H9 (cell line): Measurements from ENCODE around the gene P2RX7. TPM values are rescaled to one million over a fixed set of nuclear protein-coding genes. Genes with fewer than 3 reads are reported as not detected.

ENCODE experiments used
- DNase-seq: peaks from one replicate; pipeline ENCODE4 v3.0.0-alpha.2; 2017
- H2AFZ ChIP-seq: one replicate; pipeline ENCODE4 v1.6.1; 2013; ENCODE audit warnings: mild to moderate bottlenecking, low read length, control low read depth, moderate library complexity
- H2AK5ac ChIP-seq: 2 replicates; pipeline ENCODE4 v1.6.1; 2013; ENCODE audit warnings: low read length, control low read depth, mixed read lengths; ENCODE audit not compliant: insufficient read length
- H2BK120ac ChIP-seq: one replicate; pipeline ENCODE4 v1.6.1; 2013; ENCODE audit warnings: low read depth, mild to moderate bottlenecking, low read length, control low read depth, inconsistent platforms; ENCODE audit not compliant: poor library complexity, severe bottlenecking
- H2BK12ac ChIP-seq: 2 replicates; pipeline ENCODE4 v1.6.1; 2013; ENCODE audit warnings: low read length, control low read depth, mixed read lengths, low read depth; ENCODE audit not compliant: insufficient read length
- H2BK15ac ChIP-seq: 2 replicates; pipeline ENCODE4 v1.6.1; 2013; ENCODE audit warnings: low read depth, low read length, control low read depth
- H2BK20ac ChIP-seq: one replicate; pipeline ENCODE4 v1.6.1; 2013; ENCODE audit warnings: low read depth, mild to moderate bottlenecking, low read length, control low read depth, inconsistent platforms; ENCODE audit not compliant: poor library complexity, severe bottlenecking
- H2BK5ac ChIP-seq: 2 replicates; pipeline ENCODE4 v1.6.1; 2013; ENCODE audit warnings: low read length, control low read depth, mixed read lengths; ENCODE audit not compliant: insufficient read length
- H3K14ac ChIP-seq: 2 replicates; pipeline ENCODE4 v1.6.1; 2013; ENCODE audit warnings: low read length, control low read depth; ENCODE audit not compliant: insufficient read depth
- H3K18ac ChIP-seq: 2 replicates; pipeline ENCODE4 v1.6.1; 2013; ENCODE audit warnings: low read depth, mild to moderate bottlenecking, mixed read lengths, low read length, control low read depth; ENCODE audit not compliant: insufficient read length
- H3K23ac ChIP-seq: 2 replicates; pipeline ENCODE4 v1.6.1; 2013; ENCODE audit warnings: low read length, control low read depth, mixed read lengths, low read depth; ENCODE audit not compliant: insufficient read length
- H3K23me2 ChIP-seq: 2 replicates; pipeline ENCODE4 v1.6.1; 2013; ENCODE audit warnings: low read depth, mild to moderate bottlenecking, mixed read lengths, low read length, control low read depth; ENCODE audit not compliant: insufficient read length, poor library complexity, severe bottlenecking
- H3K27ac ChIP-seq: 2 replicates; pipeline ENCODE4 v1.5.1; 2013; ENCODE audit warnings: low read length, control low read depth, mixed read lengths, low read depth; ENCODE audit not compliant: insufficient read length
- H3K27me3 ChIP-seq: 2 replicates; pipeline ENCODE4 v1.6.1; 2013; ENCODE audit warnings: low read length, control low read depth, inconsistent platforms; ENCODE audit not compliant: insufficient read depth
- H3K4ac ChIP-seq: 2 replicates; pipeline ENCODE4 v1.6.1; 2013; ENCODE audit warnings: low read depth, mild to moderate bottlenecking, control low read depth, inconsistent platforms, low read length, moderate library complexity
- H3K4me1 ChIP-seq: 2 replicates; pipeline ENCODE4 v1.6.1; 2013; ENCODE audit warnings: low read length, control low read depth, inconsistent platforms; ENCODE audit not compliant: insufficient read depth
- H3K4me2 ChIP-seq: 2 replicates; pipeline ENCODE4 v1.6.1; 2013; ENCODE audit warnings: low read length, control low read depth, mixed read lengths; ENCODE audit not compliant: insufficient read length, insufficient read depth
- H3K56ac ChIP-seq: 2 replicates; pipeline ENCODE4 v1.6.1; 2013; ENCODE audit warnings: low read depth, mild to moderate bottlenecking, mixed read lengths, low read length, control low read depth; ENCODE audit not compliant: insufficient read length
- H3K79me1 ChIP-seq: 2 replicates; pipeline ENCODE4 v1.6.1; 2013; ENCODE audit warnings: low read depth, mild to moderate bottlenecking, moderate library complexity, low read length, control low read depth, inconsistent platforms; ENCODE audit not compliant: insufficient read depth, poor library complexity, severe bottlenecking
- H3K79me2 ChIP-seq: 2 replicates; pipeline ENCODE4 v1.6.1; 2013; ENCODE audit warnings: low read length, control low read depth, inconsistent platforms; ENCODE audit not compliant: insufficient read depth
- H3K9ac ChIP-seq: 2 replicates; pipeline ENCODE4 v1.6.1; 2013; ENCODE audit warnings: low read length, control low read depth, mixed read lengths; ENCODE audit not compliant: insufficient read length; ENCODE audit errors: extremely low read depth
- H3K9me3 ChIP-seq: one replicate; pipeline ENCODE4 v1.6.1; 2013; ENCODE audit warnings: low read depth, low read length, inconsistent platforms; ENCODE audit not compliant: control insufficient read depth
- H3T11ph ChIP-seq: one replicate; pipeline ENCODE4 v1.6.1; 2013; ENCODE audit warnings: mild to moderate bottlenecking, low read length, control low read depth, inconsistent platforms
- H4K20me1 ChIP-seq: one replicate; pipeline ENCODE4 v1.6.1; 2013; ENCODE audit not compliant: control insufficient read depth, insufficient read length, insufficient read depth
- H4K5ac ChIP-seq: 2 replicates; pipeline ENCODE4 v1.6.1; 2013; ENCODE audit warnings: low read depth, mild to moderate bottlenecking, mixed read lengths, low read length, control low read depth; ENCODE audit not compliant: insufficient read length
- H4K8ac ChIP-seq: replicated peaks from 2 replicates; pipeline ENCODE4 v1.6.1; 2013; ENCODE audit warnings: low read length, control low read depth, mixed read lengths, low read depth; ENCODE audit not compliant: insufficient read length
- H4K91ac ChIP-seq: 2 replicates; pipeline ENCODE4 v1.6.1; 2013; ENCODE audit warnings: low read depth, mild to moderate bottlenecking, moderate library complexity, mixed read lengths, low read length, control low read depth; ENCODE audit not compliant: insufficient read length
- H3K27ac Mint-ChIP-seq, 3 experiments: 2 replicates in 2 of 3; 3 replicates in 1 of 3; pipeline ENCODE4 v1.8.0; 2020 to 2021; ENCODE audit warnings: mixed read lengths in 3 of 3, mild to moderate bottlenecking in 1 of 3, moderate library complexity in 1 of 3
- H3K27me3 Mint-ChIP-seq: 2 replicates; pipeline ENCODE4 v1.8.0; 2021; ENCODE audit warnings: low read depth, mild to moderate bottlenecking, moderate library complexity, mixed read lengths
- H3K36me3 Mint-ChIP-seq, 3 experiments: 2 replicates in 2 of 3; 3 replicates in 1 of 3; pipeline ENCODE4 v1.8.0; 2020 to 2021; ENCODE audit warnings: low read depth in 3 of 3, mixed read lengths in 3 of 3; ENCODE audit not compliant: insufficient read depth in 1 of 3
- H3K4me1 Mint-ChIP-seq, 2 experiments: 2 replicates each; pipeline ENCODE4 v1.8.0; 2020; ENCODE audit warnings: mixed read lengths in 2 of 2
- H3K4me3 Mint-ChIP-seq, 2 experiments: 2 replicates in 1 of 2; 3 replicates in 1 of 2; pipeline ENCODE4 v1.8.0; 2020 to 2021; ENCODE audit warnings: mild to moderate bottlenecking in 2 of 2, mixed read lengths in 2 of 2, moderate library complexity in 1 of 2
- H3K9me3 Mint-ChIP-seq, 2 experiments: 2 replicates in 1 of 2; 3 replicates in 1 of 2; pipeline ENCODE4 v1.8.0; 2020; ENCODE audit warnings: mild to moderate bottlenecking in 2 of 2, mixed read lengths in 2 of 2, moderate library complexity in 1 of 2
- WGBS: extraction: QIAGEN DNeasy Blood & Tissue Kit; methylation state at CpG from one replicate; pipeline ENCODE4 v1.1.7; 2013; ENCODE audit warnings: missing lambda C conversion rate, low lambda C conversion rate, mixed read lengths; ENCODE audit not compliant: insufficient read length; ENCODE audit errors: extremely low coverage; 5-methylcytosine and 5-hydroxymethylcytosine counted together
- total RNA-seq: library from RNA; stranded (reverse); gene quantifications from 2 replicates; pipeline ENCODE4 v1.2.1, GENCODE V29; 2021
- TF ChIP-seq, protein P1 (sequence below): fragments of 200-600 bp; sonication (generic); conservative IDR thresholded peaks from 3 replicates; pipeline ENCODE4 v1.8.0; 2021; ENCODE audit warnings: antibody characterized with exemption, mild to moderate bottlenecking

The P2RX7 gene
- total RNA-seq, 1 experiment from 2014 or later: 0.09 TPM

DNA sequence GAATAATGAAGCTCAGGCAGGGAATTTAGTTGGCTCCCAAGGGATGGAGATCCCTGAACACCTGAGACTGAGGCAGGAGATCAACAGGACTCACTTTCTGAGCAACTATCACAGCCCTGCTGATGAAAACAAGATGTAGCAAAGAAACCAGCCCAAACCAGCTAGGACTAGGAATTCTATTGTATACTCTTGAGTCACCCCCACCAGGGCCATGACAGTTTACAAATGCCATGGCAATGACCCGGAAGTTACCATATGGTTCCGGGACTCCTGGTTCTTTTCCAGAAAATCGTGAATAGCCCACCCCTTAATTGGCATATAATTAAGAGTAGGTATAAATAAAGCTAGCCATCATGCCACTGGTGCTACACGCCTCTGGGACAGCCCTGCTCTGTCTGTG is 47.6 kb upstream of the P2RX7 start:
- H2BK20ac ChIP-seq: no peak overlapping the region
- no peak overlapping the region for H2AK5ac ChIP-seq
- H3K36me3 Mint-ChIP-seq: no peaks in the 10 kb centered on the region
- H3K4me1 Mint-ChIP-seq: peaks cover 5 to 9% of the 10 kb centered on the region in 2 experiments; a peak in 3 of 4 replicates
- DNase-seq: no peak
- TF ChIP-seq, protein P1, sequence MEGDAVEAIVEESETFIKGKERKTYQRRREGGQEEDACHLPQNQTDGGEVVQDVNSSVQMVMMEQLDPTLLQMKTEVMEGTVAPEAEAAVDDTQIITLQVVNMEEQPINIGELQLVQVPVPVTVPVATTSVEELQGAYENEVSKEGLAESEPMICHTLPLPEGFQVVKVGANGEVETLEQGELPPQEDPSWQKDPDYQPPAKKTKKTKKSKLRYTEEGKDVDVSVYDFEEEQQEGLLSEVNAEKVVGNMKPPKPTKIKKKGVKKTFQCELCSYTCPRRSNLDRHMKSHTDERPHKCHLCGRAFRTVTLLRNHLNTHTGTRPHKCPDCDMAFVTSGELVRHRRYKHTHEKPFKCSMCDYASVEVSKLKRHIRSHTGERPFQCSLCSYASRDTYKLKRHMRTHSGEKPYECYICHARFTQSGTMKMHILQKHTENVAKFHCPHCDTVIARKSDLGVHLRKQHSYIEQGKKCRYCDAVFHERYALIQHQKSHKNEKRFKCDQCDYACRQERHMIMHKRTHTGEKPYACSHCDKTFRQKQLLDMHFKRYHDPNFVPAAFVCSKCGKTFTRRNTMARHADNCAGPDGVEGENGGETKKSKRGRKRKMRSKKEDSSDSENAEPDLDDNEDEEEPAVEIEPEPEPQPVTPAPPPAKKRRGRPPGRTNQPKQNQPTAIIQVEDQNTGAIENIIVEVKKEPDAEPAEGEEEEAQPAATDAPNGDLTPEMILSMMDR: no peak
- no peak overlapping the region for H2BK120ac ChIP-seq
- no peaks in the 10 kb centered on the region for H4K20me1 ChIP-seq
- H2BK5ac ChIP-seq: no peak overlapping the region
- H3T11ph ChIP-seq: no peak overlapping the region
- no peaks in the 10 kb centered on the region for H3K79me1 ChIP-seq
- peaks cover 9% of the 10 kb centered on the region for H3K27me3 Mint-ChIP-seq
- no peak overlapping the region for H4K91ac ChIP-seq
- H3K9me3 ChIP-seq: no peaks in the 10 kb centered on the region
- H3K27ac Mint-ChIP-seq: no peak overlapping the region
- no peak overlapping the region for H3K14ac ChIP-seq
- H3K56ac ChIP-seq: no peak overlapping the region
- H3K27ac ChIP-seq: no peak overlapping the region
- H3K23me2 ChIP-seq: no peaks in the 10 kb centered on the region
- no peak overlapping the region for H3K9ac ChIP-seq
- H3K9me3 Mint-ChIP-seq: no peaks in the 10 kb centered on the region
- no peaks in the 10 kb centered on the region for H3K27me3 ChIP-seq
- no peak overlapping the region for H2AFZ ChIP-seq
- no peaks in the 10 kb centered on the region for H3K4me1 ChIP-seq
- H4K8ac ChIP-seq: no peak overlapping the region
- no peak overlapping the region for H4K5ac ChIP-seq
- H3K4ac ChIP-seq: no peak overlapping the region
- no peaks in the 10 kb centered on the region for H3K79me2 ChIP-seq
- WGBS: no CpG with 5 or more reads among the region's 4 CpGs
- no peak overlapping the region for H2BK12ac ChIP-seq
- no peak overlapping the region for H3K4me2 ChIP-seq
- H3K18ac ChIP-seq: no peak overlapping the region
- H2BK15ac ChIP-seq: no peak overlapping the region
- no peak overlapping the region for H3K4me3 Mint-ChIP-seq
- H3K23ac ChIP-seq: no peak overlapping the region
